Naive thymus-derived CD4-positive, alpha-beta T cell (primary cell): ENCODE measurements around the gene PHF1. TPM values are rescaled to one million over a fixed set of nuclear protein-coding genes. Genes with fewer than 3 reads are reported as not detected.
"Not testable (repeated sequence)": the region's sequence is repeated elsewhere in the genome, so short reads cannot be mapped to it uniquely, and the experiment has no call there.

Source experiments
- ATAC-seq: fragments of 150-1000 bp; cut with Tn5 transposase; 2 replicates; pipeline ENCODE4 v1.10.0; 2021; ENCODE audit warnings: mild to moderate bottlenecking, moderate library complexity
- CTCF ChIA-PET: fragments of 350-600 bp; sonication (Branson Sonifier 250); formaldehyde crosslinking; loops from one replicate; lab custom pipeline; 2021; ENCODE audit warnings: antibody characterized with exemption; lab: Charles Lee
- POLR2A ChIA-PET: fragments of 350-600 bp; sonication (Branson Sonifier 250); formaldehyde crosslinking; loops from one replicate; lab custom pipeline; 2021; ENCODE audit warnings: antibody characterized with exemption, inconsistent platforms; lab: Charles Lee
- DNase-seq, 9 donors: peaks; one replicate each; pipeline versions ENCODE4 v3.0.0 to v3.0.0-alpha.2; 2020 to 2022; ENCODE audit warnings: mixed read lengths in 1 of 9
- H3K27ac ChIP-seq: one replicate; pipeline ENCODE4 v1.7.0; 2013; ENCODE audit warnings: mild to moderate bottlenecking, low read depth, low read length, moderate library complexity
- H3K27me3 ChIP-seq, 2 donors: one replicate each; pipeline ENCODE4 v1.7.0; 2013; ENCODE audit warnings: low read length in 2 of 2, mild to moderate bottlenecking in 2 of 2, moderate library complexity in 2 of 2; ENCODE audit not compliant: control insufficient read depth in 2 of 2, insufficient read depth in 2 of 2
- H3K36me3 ChIP-seq, 3 experiments: 1 replicate in 2 of 3; 2 replicates in 1 of 3; pipeline ENCODE4 v1.7.0; 2013; ENCODE audit warnings: low read length in 3 of 3, mild to moderate bottlenecking in 3 of 3, moderate library complexity in 1 of 3; ENCODE audit not compliant: insufficient read depth in 3 of 3, control insufficient read depth in 2 of 3
- H3K4me1 ChIP-seq, 2 donors: one replicate each; pipeline ENCODE4 v1.7.0; 2013; ENCODE audit warnings: low read length in 2 of 2, mild to moderate bottlenecking in 2 of 2, moderate library complexity in 1 of 2; ENCODE audit not compliant: control insufficient read depth in 2 of 2, insufficient read depth in 2 of 2
- H3K4me3 ChIP-seq: 2 replicates; pipeline ENCODE4 v1.7.0; 2013; ENCODE audit warnings: mild to moderate bottlenecking, low read length
- H3K9me3 ChIP-seq, 3 experiments: 1 replicate in 2 of 3; 2 replicates in 1 of 3; pipeline ENCODE4 v1.7.0; 2013; ENCODE audit warnings: low read length in 3 of 3; ENCODE audit not compliant: control insufficient read depth in 2 of 3
- H3K27ac Mint-ChIP-seq, 9 donors: one replicate each; pipeline ENCODE4 v1.8.0; 2020 to 2022; ENCODE audit warnings: mixed read lengths in 9 of 9, mild to moderate bottlenecking in 8 of 9, moderate library complexity in 5 of 9, inconsistent platforms in 2 of 9
- H3K27me3 Mint-ChIP-seq, 5 donors: one replicate each; pipeline ENCODE4 v1.8.0; 2021 to 2022; ENCODE audit warnings: mixed read lengths in 5 of 5, mild to moderate bottlenecking in 1 of 5
- H3K36me3 Mint-ChIP-seq, 5 donors: one replicate each; pipeline ENCODE4 v1.8.0; 2020 to 2022; ENCODE audit warnings: mixed read lengths in 5 of 5, mild to moderate bottlenecking in 3 of 5, inconsistent platforms in 1 of 5
- H3K4me1 Mint-ChIP-seq, 7 donors: one replicate each; pipeline ENCODE4 v1.8.0; 2020 to 2022; ENCODE audit warnings: mixed read lengths in 7 of 7, mild to moderate bottlenecking in 3 of 7, inconsistent platforms in 1 of 7
- H3K4me3 Mint-ChIP-seq, 10 donors: one replicate each; pipeline ENCODE4 v1.8.0; 2020 to 2022; ENCODE audit warnings: mild to moderate bottlenecking in 10 of 10, mixed read lengths in 10 of 10, moderate library complexity in 6 of 10, inconsistent platforms in 2 of 10
- H3K9me3 Mint-ChIP-seq, 11 donors: one replicate each; pipeline ENCODE4 v1.8.0; 2020 to 2022; ENCODE audit warnings: mixed read lengths in 11 of 11, mild to moderate bottlenecking in 4 of 11, inconsistent platforms in 1 of 11, moderate library complexity in 1 of 11
- intact Hi-C, 2 donors: fragments of 100-400 bp; cut with micrococcal nuclease; formaldehyde crosslinking; loops; one replicate each; pipeline ENCODE4 v1.15.1; 2023
- polyA plus RNA-seq, 2 donors: library from polyadenylated mRNA; unstranded; fragments of 300-500 nt; fragmentation: Illumina TruSeq; gene quantifications; one replicate each; pipeline ENCODE4 v1.2.3, GENCODE V29; 2021
- total RNA-seq, 6 experiments: library from RNA in 5 of 6; stranded (reverse) in 5 of 6; gene quantifications; 1 replicate in 5 of 6; 2 replicates in 1 of 6; pipeline ENCODE4 v1.2.3 and lab custom pipeline; 2021 to 2026

PHF1 gene
- total and polyA plus RNA-seq, 7 experiments from 2014 or later, result 37.8 to 356 (median 224) TPM

DNA sequence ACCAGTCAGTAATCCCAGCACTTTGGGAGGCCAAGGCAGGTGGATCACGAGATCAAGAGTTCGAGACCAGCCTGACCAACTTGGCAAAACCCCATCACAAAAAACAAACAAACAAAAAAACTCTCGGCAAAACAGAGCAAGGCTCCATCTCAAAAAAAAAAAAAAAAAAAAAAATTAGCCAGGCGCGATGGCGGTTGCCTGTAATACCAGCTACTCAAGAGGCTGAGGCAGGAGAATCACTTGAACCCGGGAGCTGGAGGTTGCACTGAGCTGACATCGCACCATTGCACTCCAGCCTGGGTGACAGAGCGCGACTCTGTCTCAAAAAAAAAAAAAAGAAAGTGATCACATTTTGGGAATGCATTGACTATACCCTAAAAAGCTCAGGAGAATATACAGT is 31.6 kb upstream of the PHF1 start:
- H3K9me3 Mint-ChIP-seq, intact Hi-C loops, H3K27me3 Mint-ChIP-seq, H3K27me3 ChIP-seq, DNase-seq, H3K36me3 Mint-ChIP-seq, H3K27ac ChIP-seq, H3K27ac Mint-ChIP-seq, H3K4me3 ChIP-seq, H3K4me1 Mint-ChIP-seq, H3K36me3 ChIP-seq, H3K4me1 ChIP-seq, H3K4me3 Mint-ChIP-seq, CTCF ChIA-PET, ATAC-seq, H3K9me3 ChIP-seq: not testable (repeated sequence)
- POLR2A ChIA-PET, result interaction anchor here (0.6 kb wide), 1 partner anchor 24 kb away, joined by 3 read pairs; no protein-coding TSS in a partner anchor

- Histone ChIP-seq H3K36me3 (no peaks in the 10 kb centered on the region), H3K27me3 (no peaks in the 10 kb centered on the region), H3K4me1 (no peaks in the 10 kb centered on the region), H3K27ac (no peak overlapping the region), H3K9me3 (no peaks in the 10 kb centered on the region), H3K4me3 (no peak overlapping the region)
- no peak for DNase-seq
- Mint-ChIP-seq H3K27me3 (peaks cover 0 to 13% (median 0%) of the 10 kb centered on the region in 5 donors), H3K27ac (peak overlapping the region in 1 of 9 donors; percentile 41), H3K4me3 (no peak overlapping the region), H3K9me3 (no peaks in the 10 kb centered on the region), H3K36me3 (no peaks in the 10 kb centered on the region), H3K4me1 (peaks cover 0 to under 1% (median 0%) of the 10 kb centered on the region in 7 donors)
- POLR2A ChIA-PET, result no interaction called here
- intact Hi-C loops, result no loop called here
- CTCF ChIA-PET, result no interaction called here
- ATAC-seq, result no peak
Observed at GRCh38 chr6:33380272-33380981, 30.4 kb upstream of the PHF1 start.

DNA sequence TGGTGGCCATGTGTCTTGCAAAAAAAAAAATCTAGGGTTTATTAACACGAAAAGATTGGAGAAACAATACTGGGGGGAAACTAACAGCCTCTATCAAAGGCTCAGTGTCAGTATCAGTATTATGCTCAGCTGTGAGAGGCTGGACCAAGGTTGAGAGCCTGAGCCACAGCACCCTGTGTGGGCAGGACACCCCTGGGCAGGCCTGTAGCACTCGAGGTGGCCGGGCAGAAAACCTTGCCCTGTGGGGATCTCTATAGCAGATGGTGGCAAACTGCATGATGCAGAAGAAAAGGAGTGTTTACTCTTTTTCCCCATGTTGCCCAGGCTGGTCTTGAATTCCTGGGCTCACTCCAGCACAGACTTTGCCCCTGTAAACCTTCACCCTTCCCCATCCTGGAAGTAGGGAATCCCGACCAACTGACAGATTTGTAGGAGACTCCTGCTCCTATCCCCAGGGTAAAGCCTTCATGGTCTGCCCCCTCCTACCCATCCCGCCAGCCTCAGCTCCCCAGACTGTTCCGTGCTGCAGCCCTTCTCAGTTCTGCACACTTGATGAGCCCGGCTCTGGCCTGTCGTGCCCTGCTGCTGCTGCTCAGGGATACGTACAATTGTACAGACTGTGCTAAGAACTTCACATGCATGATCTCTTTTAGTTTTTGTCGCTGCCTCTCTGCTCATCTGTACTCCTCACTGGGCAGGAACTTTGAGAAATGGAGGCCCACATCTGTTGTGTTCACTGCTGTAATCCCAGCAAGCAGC is 27.2 kb upstream of the PHF1 start:
- H3K9me3 ChIP-seq, result no peaks in the 10 kb centered on the region
- ChIA-PET POLR2A (no interaction called here), CTCF (interaction anchor here (0.6 kb wide), 1 partner anchor 202 kb away, joined by 4 read pairs; no protein-coding TSS in a partner anchor)
- Mint-ChIP-seq H3K36me3 (no peaks in the 10 kb centered on the region), H3K27ac (no peak overlapping the region), H3K9me3 (no peaks in the 10 kb centered on the region), H3K4me3 (no peak overlapping the region), H3K27me3 (peaks cover 0 to 13% (median 0%) of the 10 kb centered on the region in 5 donors), H3K4me1 (no peaks in the 10 kb centered on the region)
- ATAC-seq (no peak), DNase-seq (no peak)
- H3K36me3 ChIP-seq, result no peaks in the 10 kb centered on the region
- intact Hi-C loops, result no loop called here
- H3K27me3 ChIP-seq, result no peaks in the 10 kb centered on the region
- H3K4me3 ChIP-seq, result no peak overlapping the region
- H3K4me1 ChIP-seq, result no peaks in the 10 kb centered on the region
- no peak overlapping the region for H3K27ac ChIP-seq

DNA sequence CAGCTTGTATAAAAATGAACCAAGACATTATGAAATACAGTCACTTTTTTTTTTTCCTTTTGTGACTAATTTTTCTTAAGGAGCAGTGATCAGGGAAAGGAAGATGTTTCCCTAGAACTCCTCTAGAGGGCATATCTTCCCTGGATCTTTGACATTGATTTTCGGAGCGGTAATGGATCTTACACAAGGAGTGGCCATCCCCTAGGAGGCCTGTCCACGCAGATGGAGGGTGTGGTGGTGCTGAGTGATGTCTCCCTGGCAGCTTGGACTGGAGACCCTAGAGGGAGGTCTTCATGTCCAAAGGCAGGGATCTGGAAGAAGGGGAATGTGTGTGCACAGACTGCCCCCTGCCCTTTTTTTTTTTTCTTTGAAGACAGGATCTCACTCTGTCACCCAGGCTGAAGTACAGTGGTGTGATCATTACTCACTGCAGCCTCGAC is 26.2 kb upstream of the PHF1 start:
- Mint-ChIP-seq H3K4me3 (no peak overlapping the region), H3K27ac (peak overlapping the region in 1 of 9 donors; percentile 8), H3K4me1 (no peaks in the 10 kb centered on the region), H3K9me3 (no peaks in the 10 kb centered on the region), H3K27me3 (peaks cover 0 to 13% (median 0%) of the 10 kb centered on the region in 5 donors), H3K36me3 (no peaks in the 10 kb centered on the region)
- no peak overlapping the region for H3K27ac ChIP-seq
- ChIA-PET CTCF (interaction anchor here (0.6 kb wide), 1 partner anchor 201 kb away, joined by 4 read pairs; no protein-coding TSS in a partner anchor), POLR2A (no interaction called here)
- H3K27me3 ChIP-seq, result no peaks in the 10 kb centered on the region
- no peak overlapping the region for H3K4me3 ChIP-seq
- H3K4me1 ChIP-seq, result no peaks in the 10 kb centered on the region
- DNase-seq (no peak), ATAC-seq (no peak)
- intact Hi-C loops, result no loop called here
- no peaks in the 10 kb centered on the region for H3K36me3 ChIP-seq
- no peaks in the 10 kb centered on the region for H3K9me3 ChIP-seq

GRCh38 chr6:33390173-33390572 is 20.6 kb upstream of the PHF1 start:
- ATAC-seq, result no peak
- peaks cover 0 to 5% (median 0%) of the 10 kb centered on the region in 5 donors for H3K27me3 Mint-ChIP-seq
- Histone ChIP-seq H3K9me3 (no peaks in the 10 kb centered on the region), H3K4me3 (no peak overlapping the region), H3K27me3 (no peaks in the 10 kb centered on the region), H3K36me3 (no peaks in the 10 kb centered on the region), H3K27ac (peak overlapping the region; percentile 81), H3K4me1 (peaks cover 13% of the 10 kb centered on the region in 2 donors)
- ChIA-PET CTCF (interaction anchor here (0.8 to 1.1 kb wide), 4 partner anchors 35 to 210 kb away, joined by 3 to 7 read pairs (median 5); partner anchors contain the start of genes PFDN6 and WDR46), POLR2A (interaction anchor here (0.9 to 2.2 kb wide), 13 partner anchors 18 to 181 kb away, joined by 3 to 12 read pairs (median 7); partner anchors contain the start of genes CUTA, PHF1, ZBTB22 and ZBTB9)
- H3K9me3 Mint-ChIP-seq, result peaks cover 0 to 3% (median 0%) of the 10 kb centered on the region in 11 donors
- H3K36me3 Mint-ChIP-seq, result peaks cover 0 to 15% (median 0%) of the 10 kb centered on the region in 5 donors
- H3K4me3 Mint-ChIP-seq, result no peak overlapping the region
- DNase-seq, result no peak
- peak overlapping the region; percentile 94 to 98 (median 97) for H3K27ac Mint-ChIP-seq
- H3K4me1 Mint-ChIP-seq, result peaks cover 11 to 37% (median 22%) of the 10 kb centered on the region in 7 donors
- intact Hi-C loops, result loop anchor here (2.0 to 5.0 kb wide), 5 partner anchors 77 to 1263 kb away; partner anchors contain the start of genes ATF6B (in 1 of the 2), LEMD2 (in 1 of the 2), RGL2 (in 1 of the 2) and UQCC2 (in 1 of the 2)

DNA sequence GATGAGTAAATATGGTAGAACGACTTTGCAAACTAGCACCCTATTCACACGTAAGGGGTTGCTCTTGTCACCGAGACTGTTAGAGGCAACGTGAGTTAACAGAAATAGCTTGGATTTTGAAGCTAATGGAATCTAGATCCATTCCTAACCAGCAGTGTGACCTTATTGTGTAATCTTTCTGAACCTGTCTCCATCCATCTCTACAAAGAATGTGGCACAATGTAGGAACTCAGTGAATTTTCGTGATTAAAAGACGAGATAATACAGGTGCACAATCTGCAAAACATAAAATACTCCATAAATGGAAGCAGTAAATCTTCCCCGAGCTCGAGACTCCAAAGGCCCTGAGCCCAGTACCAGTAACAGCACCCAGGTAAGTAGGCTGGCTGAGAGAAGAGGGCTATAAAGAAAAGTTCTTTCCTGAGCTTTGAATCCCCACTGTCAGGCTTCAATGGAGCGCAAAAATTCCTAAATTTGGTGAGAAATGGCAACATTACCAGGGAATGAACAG is 20.0 kb upstream of the PHF1 start:
- CTCF ChIA-PET, result interaction anchor here (0.6 to 1.1 kb wide), 10 partner anchors 20 to 763 kb away, joined by 3 to 8 read pairs (median 4); partner anchors contain the start of genes PFDN6 and WDR46
- Histone ChIP-seq H3K4me1 (peaks cover 13% of the 10 kb centered on the region in 2 donors), H3K36me3 (no peaks in the 10 kb centered on the region), H3K4me3 (peak overlapping the region; percentile 28), H3K27me3 (no peaks in the 10 kb centered on the region), H3K9me3 (no peaks in the 10 kb centered on the region), H3K27ac (peak overlapping the region; percentile 81)
- peak overlapping the region; percentile 94 to 98 (median 97) for H3K27ac Mint-ChIP-seq
- peak overlapping the region; percentile 82 to 93 (median 85) for H3K4me3 Mint-ChIP-seq
- H3K27me3 Mint-ChIP-seq, result peaks cover 0 to 5% (median 0%) of the 10 kb centered on the region in 5 donors
- DNase-seq (no peak), ATAC-seq (no peak)
- peaks cover 0 to 3% (median 0%) of the 10 kb centered on the region in 11 donors for H3K9me3 Mint-ChIP-seq
- POLR2A ChIA-PET, result interaction anchor here (0.8 to 2.2 kb wide), 16 partner anchors 18 to 419 kb away, joined by 3 to 12 read pairs (median 6); partner anchors contain the start of genes CUTA, PHF1, RPS18 and VPS52
- H3K4me1 Mint-ChIP-seq, result peaks cover 11 to 41% (median 22%) of the 10 kb centered on the region in 7 donors
- intact Hi-C loops, result loop anchor here (1.0 to 5.0 kb wide), 27 partner anchors 19 to 1264 kb away; partner anchors contain the start of genes BAK1 (in 2 of the 2), CUTA (in 2 of the 2), ITPR3 (in 2 of the 2) and RXRB (in 2 of the 2)
- peaks cover 0 to 17% (median 0%) of the 10 kb centered on the region in 5 donors for H3K36me3 Mint-ChIP-seq
